GM10266 (cell line): ENCODE data around the gene TNFSF10.

Source experiments
- DNase-seq: peaks from one replicate; pipeline ENCODE4 v3.0.0; 2012; ENCODE audit errors: extremely low spot score
- CTCF ChIP-seq: IDR thresholded peaks from 2 replicates; pipeline ENCODE4 v1.5.1; 2012; ENCODE audit warnings: mild to moderate bottlenecking, low read depth; ENCODE audit not compliant: control insufficient read depth, insufficient read depth; ENCODE audit errors: missing control alignments

The TNFSF10 gene

DNA sequence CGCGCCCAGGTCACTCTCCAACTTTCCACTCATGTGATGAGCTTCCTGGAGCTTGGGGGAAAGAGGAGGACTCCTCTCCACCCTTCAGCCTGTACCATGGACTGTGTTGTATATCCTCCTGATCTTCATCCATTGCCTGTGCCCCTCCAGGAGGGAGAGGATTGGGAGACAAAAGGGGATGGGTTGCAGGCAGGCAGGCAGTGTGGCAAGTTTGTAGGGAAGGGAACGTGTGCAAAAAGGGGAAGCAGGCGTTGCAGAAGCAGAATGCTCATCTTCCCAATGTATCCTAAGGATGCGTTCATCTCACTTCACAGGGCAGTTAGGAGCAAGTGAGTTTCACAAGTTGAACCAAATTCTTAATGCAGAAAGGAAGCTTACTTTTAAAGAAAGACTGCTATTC, 46.9 kb downstream of the TNFSF10 start:
- TF ChIP-seq CTCF, result no peak
- DNase-seq, result no peak

- TF ChIP-seq CTCF, result no peak
- no peak for DNase-seq
Observed at GRCh38 chr3:172475703-172476102, 47.5 kb downstream of the TNFSF10 start.

DNA sequence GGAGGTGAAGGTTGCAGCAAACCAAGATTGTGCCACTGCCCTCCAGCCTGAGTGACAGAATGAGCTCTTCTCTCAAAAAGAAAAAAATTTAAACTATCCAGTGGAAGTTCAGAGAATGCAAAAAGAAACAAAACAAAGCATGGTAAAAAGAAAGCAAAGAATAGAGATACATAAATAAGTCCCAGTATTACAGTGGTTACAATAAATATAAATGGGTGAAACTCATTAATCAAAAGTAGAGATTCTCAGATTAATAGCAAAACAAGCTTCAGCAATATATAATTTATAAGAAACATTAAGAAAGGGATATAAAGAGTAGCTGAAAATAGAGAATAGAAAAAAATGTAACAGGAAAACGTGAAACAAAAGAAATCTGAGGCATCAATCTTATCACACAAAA, 51.3 kb downstream of the TNFSF10 start:
- no peak for DNase-seq
- no peak for TF ChIP-seq CTCF

DNA sequence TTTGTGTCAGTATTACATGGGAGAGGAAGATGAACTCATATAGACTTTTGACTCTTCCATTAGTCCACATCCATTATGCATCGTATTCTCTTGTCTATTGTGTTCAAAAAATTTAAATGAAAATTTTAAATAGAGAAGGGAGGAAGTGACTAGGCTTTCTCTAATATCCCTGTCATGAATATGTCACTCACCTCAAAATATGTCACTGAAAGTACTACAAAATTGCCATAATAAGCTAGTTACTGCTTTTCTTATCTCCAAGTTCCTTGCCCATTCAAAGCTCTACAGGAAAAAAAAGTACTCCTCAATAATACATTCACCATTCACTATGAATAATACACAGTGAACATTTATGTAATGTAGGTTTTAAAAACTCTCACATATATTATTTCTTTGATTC, 52.6 kb downstream of the TNFSF10 start:
- no peak for DNase-seq
- no peak for TF ChIP-seq CTCF

DNA sequence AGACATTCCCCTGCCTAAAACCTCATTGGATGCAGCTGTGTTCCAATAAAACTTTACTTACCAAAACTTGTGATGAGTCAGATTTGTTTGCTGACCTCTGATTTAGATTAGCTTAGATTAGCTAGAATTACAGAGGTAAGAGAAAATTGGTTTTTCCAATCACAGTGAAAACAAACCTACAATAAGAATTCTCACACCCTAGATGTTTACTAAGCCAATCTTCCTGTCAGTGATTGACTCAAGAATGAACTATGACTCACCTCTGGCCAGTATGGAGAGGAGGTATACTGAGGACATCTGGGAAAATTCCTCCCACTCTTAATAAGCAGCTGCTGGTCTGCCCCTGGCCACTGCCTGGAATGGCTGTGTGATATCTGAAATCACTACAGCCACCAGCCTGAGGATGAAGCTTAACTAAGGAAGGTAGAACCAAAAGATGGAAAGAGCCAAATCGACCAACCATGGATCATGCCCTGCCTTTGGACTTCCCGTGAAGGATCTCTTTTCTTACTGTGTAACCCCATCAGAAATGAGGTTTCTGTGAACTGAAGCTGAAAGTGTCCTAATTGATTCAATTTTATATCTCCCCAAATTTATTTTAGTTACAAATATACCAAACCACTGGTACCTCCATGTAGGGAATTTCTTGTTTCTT, 55.9 kb downstream of the TNFSF10 start:
- TF ChIP-seq CTCF, result no peak
- no peak for DNase-seq

GRCh38 chr3:172466553-172467130, 56.6 kb downstream of the TNFSF10 start:
- no peak for TF ChIP-seq CTCF

GRCh38 chr3:172465281-172465680, 57.9 kb downstream of the TNFSF10 start:
- DNase-seq, result no peak
- no peak for TF ChIP-seq CTCF

More at GRCh38 chr3:172466553-172467130, 56.6 kb downstream of the TNFSF10 start:
- DNase-seq, result no peak
